HepG2 (cell line): ENCODE measurements around the gene TUT1. TPM values are rescaled to one million over a fixed set of nuclear protein-coding genes. Genes with fewer than 3 reads are reported as not detected.
A peak's percentile ranks its signal among the peaks of the same experiment; 100 is the strongest.

Source experiments
- DPF2 ChIP-seq: sonication (generic); formaldehyde crosslinking; IDR thresholded peaks from 2 replicates; pipeline ENCODE4 v1.4.0; 2020; ENCODE audit warnings: mild to moderate bottlenecking, low read depth, missing genetic modification reagents, borderline replicate concordance
- GFI1 ChIP-seq: sonication (generic); formaldehyde crosslinking; IDR thresholded peaks from 2 replicates; pipeline ENCODE4 v1.5.0; 2020; ENCODE audit warnings: missing genetic modification reagents, mild to moderate bottlenecking, borderline replicate concordance
- GTF2F1 ChIP-seq: fragments of 150-350 bp; IDR thresholded peaks from 2 replicates; pipeline ENCODE4 v1.6.1; 2014; ENCODE audit warnings: low read length
- HDAC2 ChIP-seq: sonication (generic); formaldehyde crosslinking; IDR thresholded peaks from 2 replicates; pipeline ENCODE4 v1.4.0; 2020; ENCODE audit warnings: missing genetic modification reagents
- KAT8 ChIP-seq: IDR thresholded peaks from 2 replicates; pipeline ENCODE4 v1.6.1; 2016; ENCODE audit warnings: missing genetic modification reagents, missing compliant biosample characterization
- NFYC ChIP-seq: IDR thresholded peaks from 2 replicates; pipeline ENCODE4 v1.6.1; 2016; ENCODE audit warnings: missing genetic modification reagents, missing compliant biosample characterization
- SMAD3 ChIP-seq: sonication (generic); formaldehyde crosslinking; IDR thresholded peaks from 2 replicates; pipeline ENCODE4 v1.4.0; 2020; ENCODE audit warnings: missing genetic modification reagents
- SMYD3 ChIP-seq: sonication (generic); formaldehyde crosslinking; IDR thresholded peaks from 2 replicates; pipeline ENCODE4 v1.8.1; 2023; ENCODE audit warnings: mild to moderate bottlenecking, missing genetic modification reagents
- STAG1 ChIP-seq: sonication (generic); formaldehyde crosslinking; IDR thresholded peaks from 2 replicates; pipeline ENCODE4 v1.4.0; 2020; ENCODE audit warnings: missing genetic modification reagents
- TCF7L2 ChIP-seq: IDR thresholded peaks from 2 replicates; pipeline ENCODE4 v1.6.1; 2011; ENCODE audit warnings: mild to moderate bottlenecking, low read depth, low read length, moderate library complexity
- TOPORS ChIP-seq: sonication (generic); formaldehyde crosslinking; IDR thresholded peaks from 2 replicates; pipeline ENCODE4 v1.8.0; 2023; ENCODE audit warnings: mild to moderate bottlenecking, missing genetic modification reagents
- ZNF350 ChIP-seq: sonication (generic); formaldehyde crosslinking; IDR thresholded peaks from 2 replicates; pipeline ENCODE4 v1.4.0; 2020; ENCODE audit warnings: mild to moderate bottlenecking, low read depth, missing genetic modification reagents, borderline replicate concordance
- ZNF431 ChIP-seq: sonication (generic); formaldehyde crosslinking; IDR thresholded peaks from 2 replicates; pipeline ENCODE4 v1.9.0; 2022; ENCODE audit warnings: missing genetic modification reagents, low read depth, mild to moderate bottlenecking, borderline replicate concordance
- ZNF652 ChIP-seq: IDR thresholded peaks from 2 replicates; pipeline ENCODE4 v1.6.1; 2016; ENCODE audit warnings: low read depth, borderline replicate concordance
- ZSCAN12 ChIP-seq: sonication (generic); formaldehyde crosslinking; IDR thresholded peaks from 2 replicates; pipeline ENCODE4 v1.9.0; 2021; ENCODE audit warnings: mild to moderate bottlenecking, missing genetic modification reagents
- ZSCAN22 ChIP-seq: sonication (generic); formaldehyde crosslinking; IDR thresholded peaks from 2 replicates; pipeline ENCODE4 v1.4.0; 2020; ENCODE audit warnings: mild to moderate bottlenecking, missing genetic modification reagents
- polyA plus RNA-seq, 8 experiments: library from polyadenylated mRNA; depleted of rRNA in 3 of 8; stranded (reverse) in 7 of 8; unstranded in 1 of 8; fragments of >200 nt; fragmentation: Illumina TruSeq in 4 of 8; extraction: Trizol in 4 of 8; gene quantifications; 2 replicates each; pipeline versions ENCODE4 v1.2.1 to v1.2.3, GENCODE V29; 2011 to 2016; ENCODE audit warnings: low read depth in 4 of 8, missing spikeins in 1 of 8, mixed read lengths in 1 of 8; ENCODE audit not compliant: insufficient read depth in 1 of 8
- total RNA-seq, 5 experiments: library from RNA; depleted of rRNA; stranded (reverse); fragments of >200 nt; fragmentation: Illumina TruSeq; extraction: Trizol; gene quantifications; 2 replicates each; pipeline ENCODE4 v1.2.3, GENCODE V29; 2016; ENCODE audit warnings: low read depth in 1 of 5
- TF ChIP-seq, protein P1 (sequence below): sonication (generic); formaldehyde crosslinking; IDR thresholded peaks from 2 replicates; pipeline ENCODE4 v1.5.0; 2020; ENCODE audit warnings: missing genetic modification reagents
- TF ChIP-seq, protein P2 (sequence below): sonication (generic); formaldehyde crosslinking; IDR thresholded peaks from 2 replicates; pipeline ENCODE4 v1.8.0; 2023; ENCODE audit warnings: mild to moderate bottlenecking, missing genetic modification reagents
- TF ChIP-seq, protein P3 (sequence below): IDR thresholded peaks from 2 replicates; pipeline ENCODE4 v1.6.1; 2016; ENCODE audit warnings: mild to moderate bottlenecking, missing biosample characterization, missing genetic modification reagents
- TF ChIP-seq, protein P4 (sequence below): IDR thresholded peaks from 2 replicates; pipeline ENCODE4 v1.4.0; 2020; ENCODE audit warnings: mild to moderate bottlenecking, missing genetic modification reagents
- TF ChIP-seq, protein P5 (sequence below): sonication (generic); formaldehyde crosslinking; IDR thresholded peaks from 2 replicates; pipeline ENCODE4 v1.4.0; 2020; ENCODE audit warnings: missing genetic modification reagents

TUT1 gene
- total and polyA plus RNA-seq, 2 of the 13 experiments (the other 11 are each of a cell fraction or from before 2014, with no cell fraction given): 9.7 to 14.3 TPM

DNA sequence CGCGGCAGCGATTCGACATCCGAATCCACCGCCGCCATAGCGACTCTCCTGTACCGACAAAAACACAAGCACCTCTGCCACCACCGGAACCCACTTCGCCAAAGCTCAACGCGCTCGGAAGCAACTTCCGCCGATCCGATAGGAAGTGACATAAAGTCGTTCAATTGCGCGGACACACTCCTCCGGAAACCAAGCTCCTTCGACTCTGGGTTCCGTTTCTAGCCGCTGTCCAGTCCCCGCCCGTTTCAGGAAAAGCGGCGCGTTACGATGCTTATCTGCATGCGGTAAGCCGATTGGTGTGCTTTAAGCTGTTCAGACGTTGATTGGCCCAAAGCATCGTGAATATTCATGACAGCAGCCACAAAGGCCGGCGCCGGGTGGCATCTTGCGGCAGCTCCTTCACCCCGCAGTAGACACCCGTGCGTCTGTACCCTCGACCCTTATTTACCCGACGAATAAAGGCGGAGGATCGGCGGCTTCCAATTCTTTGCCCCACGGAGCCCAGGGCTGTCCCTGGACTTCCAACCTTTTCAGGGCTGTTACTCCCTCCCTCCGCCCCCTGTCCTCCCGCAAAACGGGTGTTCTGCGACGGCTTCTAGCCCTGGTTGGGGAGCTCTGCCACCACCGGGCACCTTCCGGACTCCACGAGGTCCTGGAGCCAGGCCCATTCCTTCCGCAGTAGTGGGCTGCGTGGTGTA lies at the start of gene TUT1 (continued):
- no peak for TF ChIP-seq TCF7L2
- TF ChIP-seq NFYC (CRISPR knock-in tag): peak; percentile 84
- TF ChIP-seq ZSCAN22 (CRISPR knock-in tag): no peak
- TF ChIP-seq SMAD3 (CRISPR knock-in tag): peak; percentile 83
- peak; percentile 95 for TF ChIP-seq ZNF350 (CRISPR knock-in tag)
- TF ChIP-seq ZNF431 (CRISPR knock-in tag): no peak; the same call in 1 of the 2 replicates
- peak; percentile 78; the same call in 1 of the 2 replicates for TF ChIP-seq ZNF652 (CRISPR knock-in tag)
- no peak for TF ChIP-seq ZSCAN12 (CRISPR knock-in tag)
- TF ChIP-seq, protein P1, sequence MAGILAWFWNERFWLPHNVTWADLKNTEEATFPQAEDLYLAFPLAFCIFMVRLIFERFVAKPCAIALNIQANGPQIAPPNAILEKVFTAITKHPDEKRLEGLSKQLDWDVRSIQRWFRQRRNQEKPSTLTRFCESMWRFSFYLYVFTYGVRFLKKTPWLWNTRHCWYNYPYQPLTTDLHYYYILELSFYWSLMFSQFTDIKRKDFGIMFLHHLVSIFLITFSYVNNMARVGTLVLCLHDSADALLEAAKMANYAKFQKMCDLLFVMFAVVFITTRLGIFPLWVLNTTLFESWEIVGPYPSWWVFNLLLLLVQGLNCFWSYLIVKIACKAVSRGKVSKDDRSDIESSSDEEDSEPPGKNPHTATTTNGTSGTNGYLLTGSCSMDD (CRISPR knock-in tag): no peak
- peak; percentile 98 for TF ChIP-seq KAT8
- TF ChIP-seq, protein P2, sequence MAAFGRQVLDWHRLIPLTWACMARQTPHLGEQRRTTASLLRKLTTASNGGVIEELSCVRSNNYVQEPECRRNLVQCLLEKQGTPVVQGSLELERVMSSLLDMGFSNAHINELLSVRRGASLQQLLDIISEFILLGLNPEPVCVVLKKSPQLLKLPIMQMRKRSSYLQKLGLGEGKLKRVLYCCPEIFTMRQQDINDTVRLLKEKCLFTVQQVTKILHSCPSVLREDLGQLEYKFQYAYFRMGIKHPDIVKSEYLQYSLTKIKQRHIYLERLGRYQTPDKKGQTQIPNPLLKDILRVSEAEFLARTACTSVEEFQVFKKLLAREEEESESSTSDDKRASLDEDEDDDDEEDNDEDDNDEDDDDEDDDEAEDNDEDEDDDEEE (CRISPR knock-in tag): peak; percentile 22; the same call in 1 of the 2 replicates
- peak; percentile 92 for TF ChIP-seq TOPORS (CRISPR knock-in tag)
- TF ChIP-seq GFI1 (CRISPR knock-in tag): 0 out of 2 replicates have a peak, but pooled peaks have one; percentile 51
- TF ChIP-seq, protein P3, sequence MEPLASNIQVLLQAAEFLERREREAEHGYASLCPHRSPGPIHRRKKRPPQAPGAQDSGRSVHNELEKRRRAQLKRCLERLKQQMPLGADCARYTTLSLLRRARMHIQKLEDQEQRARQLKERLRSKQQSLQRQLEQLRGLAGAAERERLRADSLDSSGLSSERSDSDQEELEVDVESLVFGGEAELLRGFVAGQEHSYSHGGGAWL (CRISPR knock-in tag): peak; percentile 76; the same call in 1 of the 2 replicates
- no peak for TF ChIP-seq STAG1 (CRISPR knock-in tag)
- peak; percentile 89 for TF ChIP-seq HDAC2 (CRISPR knock-in tag)
- TF ChIP-seq DPF2: no peak
- TF ChIP-seq, protein P4, sequence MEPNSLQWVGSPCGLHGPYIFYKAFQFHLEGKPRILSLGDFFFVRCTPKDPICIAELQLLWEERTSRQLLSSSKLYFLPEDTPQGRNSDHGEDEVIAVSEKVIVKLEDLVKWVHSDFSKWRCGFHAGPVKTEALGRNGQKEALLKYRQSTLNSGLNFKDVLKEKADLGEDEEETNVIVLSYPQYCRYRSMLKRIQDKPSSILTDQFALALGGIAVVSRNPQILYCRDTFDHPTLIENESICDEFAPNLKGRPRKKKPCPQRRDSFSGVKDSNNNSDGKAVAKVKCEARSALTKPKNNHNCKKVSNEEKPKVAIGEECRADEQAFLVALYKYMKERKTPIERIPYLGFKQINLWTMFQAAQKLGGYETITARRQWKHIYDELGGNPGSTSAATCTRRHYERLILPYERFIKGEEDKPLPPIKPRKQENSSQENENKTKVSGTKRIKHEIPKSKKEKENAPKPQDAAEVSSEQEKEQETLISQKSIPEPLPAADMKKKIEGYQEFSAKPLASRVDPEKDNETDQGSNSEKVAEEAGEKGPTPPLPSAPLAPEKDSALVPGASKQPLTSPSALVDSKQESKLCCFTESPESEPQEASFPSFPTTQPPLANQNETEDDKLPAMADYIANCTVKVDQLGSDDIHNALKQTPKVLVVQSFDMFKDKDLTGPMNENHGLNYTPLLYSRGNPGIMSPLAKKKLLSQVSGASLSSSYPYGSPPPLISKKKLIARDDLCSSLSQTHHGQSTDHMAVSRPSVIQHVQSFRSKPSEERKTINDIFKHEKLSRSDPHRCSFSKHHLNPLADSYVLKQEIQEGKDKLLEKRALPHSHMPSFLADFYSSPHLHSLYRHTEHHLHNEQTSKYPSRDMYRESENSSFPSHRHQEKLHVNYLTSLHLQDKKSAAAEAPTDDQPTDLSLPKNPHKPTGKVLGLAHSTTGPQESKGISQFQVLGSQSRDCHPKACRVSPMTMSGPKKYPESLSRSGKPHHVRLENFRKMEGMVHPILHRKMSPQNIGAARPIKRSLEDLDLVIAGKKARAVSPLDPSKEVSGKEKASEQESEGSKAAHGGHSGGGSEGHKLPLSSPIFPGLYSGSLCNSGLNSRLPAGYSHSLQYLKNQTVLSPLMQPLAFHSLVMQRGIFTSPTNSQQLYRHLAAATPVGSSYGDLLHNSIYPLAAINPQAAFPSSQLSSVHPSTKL (CRISPR knock-in tag): peak; percentile 68; the same call in 1 of the 2 replicates
- peak; percentile 95 for TF ChIP-seq SMYD3 (CRISPR knock-in tag)
- 0 out of 2 replicates have a peak, but pooled peaks have one; percentile 26 for TF ChIP-seq GTF2F1
- TF ChIP-seq, protein P5, sequence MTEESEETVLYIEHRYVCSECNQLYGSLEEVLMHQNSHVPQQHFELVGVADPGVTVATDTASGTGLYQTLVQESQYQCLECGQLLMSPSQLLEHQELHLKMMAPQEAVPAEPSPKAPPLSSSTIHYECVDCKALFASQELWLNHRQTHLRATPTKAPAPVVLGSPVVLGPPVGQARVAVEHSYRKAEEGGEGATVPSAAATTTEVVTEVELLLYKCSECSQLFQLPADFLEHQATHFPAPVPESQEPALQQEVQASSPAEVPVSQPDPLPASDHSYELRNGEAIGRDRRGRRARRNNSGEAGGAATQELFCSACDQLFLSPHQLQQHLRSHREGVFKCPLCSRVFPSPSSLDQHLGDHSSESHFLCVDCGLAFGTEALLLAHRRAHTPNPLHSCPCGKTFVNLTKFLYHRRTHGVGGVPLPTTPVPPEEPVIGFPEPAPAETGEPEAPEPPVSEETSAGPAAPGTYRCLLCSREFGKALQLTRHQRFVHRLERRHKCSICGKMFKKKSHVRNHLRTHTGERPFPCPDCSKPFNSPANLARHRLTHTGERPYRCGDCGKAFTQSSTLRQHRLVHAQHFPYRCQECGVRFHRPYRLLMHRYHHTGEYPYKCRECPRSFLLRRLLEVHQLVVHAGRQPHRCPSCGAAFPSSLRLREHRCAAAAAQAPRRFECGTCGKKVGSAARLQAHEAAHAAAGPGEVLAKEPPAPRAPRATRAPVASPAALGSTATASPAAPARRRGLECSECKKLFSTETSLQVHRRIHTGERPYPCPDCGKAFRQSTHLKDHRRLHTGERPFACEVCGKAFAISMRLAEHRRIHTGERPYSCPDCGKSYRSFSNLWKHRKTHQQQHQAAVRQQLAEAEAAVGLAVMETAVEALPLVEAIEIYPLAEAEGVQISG (CRISPR knock-in tag): peak; percentile 97
